ENCODE measurements around the gene ATP8A1.
"Not testable (repeated sequence)": the region's sequence is repeated elsewhere in the genome, so short reads cannot be mapped to it uniquely, and the experiment has no call there.

ATP8A1 gene

DNA sequence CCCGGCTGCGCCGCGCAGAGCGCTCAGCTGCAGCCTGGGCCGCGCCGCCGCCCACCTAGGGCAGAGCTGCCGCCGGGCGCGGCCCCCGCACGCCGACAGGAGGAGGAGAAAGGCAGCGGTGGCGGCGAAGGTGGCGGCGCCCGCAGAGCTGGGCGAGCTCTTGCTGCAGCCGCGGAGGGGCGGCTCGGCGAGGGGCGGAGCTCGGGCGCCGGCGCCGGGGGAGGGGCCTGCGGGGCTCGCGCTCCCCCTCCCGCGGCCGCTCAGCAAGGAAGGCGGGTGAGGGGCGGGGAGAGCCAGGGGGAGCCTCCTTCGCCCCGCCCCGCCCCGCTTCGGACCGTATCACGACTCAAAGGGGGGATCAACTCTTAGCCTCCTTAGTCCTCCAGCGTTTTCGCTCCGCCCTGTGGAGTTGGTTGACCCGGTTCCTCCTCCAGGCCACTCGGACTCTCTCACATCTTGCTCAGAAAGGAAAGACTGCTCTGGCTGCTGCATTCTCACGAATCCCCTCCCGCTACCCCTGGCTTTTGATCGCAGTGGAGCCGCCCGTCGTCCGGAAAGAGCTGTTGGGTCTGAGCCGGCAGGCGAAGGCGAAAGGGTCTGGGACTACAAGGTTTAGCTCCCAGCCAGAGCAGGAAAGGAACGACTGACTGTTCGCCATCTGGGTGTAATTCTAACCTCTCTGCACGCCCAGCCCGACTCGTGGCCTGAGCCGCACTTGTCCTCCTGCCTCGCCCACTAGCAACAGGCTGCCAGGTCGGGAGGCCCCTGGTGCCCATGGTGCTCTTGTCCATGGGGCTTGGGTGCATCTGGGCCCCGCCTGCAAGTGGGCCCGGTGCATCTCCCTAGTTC lies at the start of gene ATP8A1:
Gene ATP8A1, minus strand, starts transcription at position 162 of the 849 bp plus-strand sequence. CDS start 232 bp downstream, outside the sequence.
- peak; percentile 77 to 83 for DNase-seq (ENCODE audit: low read depth in 2 of 2, low spot score in 1 of 2)

GRCh38 chr4:42706086-42706485 lies 49.2 kb upstream of the ATP8A1 start:
- no peak for DNase-seq (ENCODE audit: low read depth in 2 of 2, low spot score in 1 of 2)

DNA sequence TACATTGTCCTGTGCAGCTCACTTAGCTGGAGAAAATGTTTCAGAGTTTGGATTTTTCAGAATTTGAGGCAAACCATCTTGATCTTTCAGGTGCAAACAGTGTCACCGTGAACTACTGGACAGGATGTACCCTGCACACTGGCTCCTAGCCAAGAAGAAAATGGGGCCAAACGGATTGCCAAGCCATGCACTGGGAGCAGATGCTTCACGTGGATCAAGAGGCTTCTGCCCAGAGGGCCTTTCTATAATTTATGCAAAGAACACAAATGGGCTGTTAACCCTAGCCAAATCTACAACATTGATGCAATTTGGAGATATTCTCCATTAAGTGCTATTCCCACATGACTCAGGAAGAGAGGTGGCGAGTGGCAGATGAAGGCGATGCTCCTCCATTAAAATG lies 46.9 kb upstream of the ATP8A1 start:
- DNase-seq (ENCODE audit: low read depth in 2 of 2, low spot score in 1 of 2), result no peak

- DNase-seq (ENCODE audit: low read depth in 2 of 2, low spot score in 1 of 2), result no peak
These were observed 46.0 kb upstream of the ATP8A1 start for GRCh38 chr4:42702895-42703294.

GRCh38 chr4:42701780-42702179 lies 44.9 kb upstream of the ATP8A1 start:
- DNase-seq (ENCODE audit: low read depth in 2 of 2, low spot score in 1 of 2), result not testable (repeated sequence)

GRCh38 chr4:42690537-42690936 lies 33.6 kb upstream of the ATP8A1 start:
- DNase-seq (ENCODE audit: low read depth in 2 of 2, low spot score in 1 of 2), result no peak

DNA sequence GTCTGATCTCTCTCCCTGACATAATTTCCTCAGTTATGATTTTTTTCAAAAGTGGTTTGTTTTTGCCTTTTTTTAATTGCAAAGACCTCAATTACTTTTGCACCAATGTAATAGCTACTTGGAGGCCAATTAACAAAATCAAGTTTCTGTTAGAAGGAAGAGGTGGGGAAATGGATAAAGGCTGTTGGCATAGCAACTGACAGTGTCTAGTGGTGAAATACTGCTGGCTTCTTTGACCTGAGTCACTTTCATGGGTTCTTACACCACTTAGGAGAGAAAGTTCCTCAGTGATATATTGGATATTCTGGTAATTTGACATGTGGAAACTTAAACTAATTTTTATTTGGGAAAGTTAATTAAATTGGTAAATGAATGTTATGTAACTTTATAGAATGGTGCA lies 26.5 kb upstream of the ATP8A1 start:
- no peak for DNase-seq (ENCODE audit: low read depth in 2 of 2, low spot score in 1 of 2)

DNA sequence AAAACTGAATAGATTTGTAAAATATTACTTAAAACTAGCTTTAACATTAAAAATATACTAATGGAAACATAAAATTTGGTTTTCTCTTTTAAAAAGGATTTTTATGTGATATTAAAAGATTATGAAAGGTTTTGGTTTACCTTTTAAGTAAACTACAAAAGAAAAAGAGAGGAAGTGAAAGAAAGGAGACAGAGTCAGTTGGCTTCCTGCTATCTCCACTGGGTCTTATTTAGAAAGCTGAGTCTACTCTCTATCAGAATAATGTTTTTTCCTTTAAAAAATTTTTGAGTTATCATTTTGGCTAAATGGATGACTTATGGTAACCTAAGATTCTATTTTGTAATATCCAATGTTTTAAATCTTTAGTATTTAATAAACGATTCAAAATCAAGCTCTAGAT lies 21.6 kb upstream of the ATP8A1 start:
- DNase-seq (ENCODE audit: low read depth in 2 of 2, low spot score in 1 of 2), result no peak

DNA sequence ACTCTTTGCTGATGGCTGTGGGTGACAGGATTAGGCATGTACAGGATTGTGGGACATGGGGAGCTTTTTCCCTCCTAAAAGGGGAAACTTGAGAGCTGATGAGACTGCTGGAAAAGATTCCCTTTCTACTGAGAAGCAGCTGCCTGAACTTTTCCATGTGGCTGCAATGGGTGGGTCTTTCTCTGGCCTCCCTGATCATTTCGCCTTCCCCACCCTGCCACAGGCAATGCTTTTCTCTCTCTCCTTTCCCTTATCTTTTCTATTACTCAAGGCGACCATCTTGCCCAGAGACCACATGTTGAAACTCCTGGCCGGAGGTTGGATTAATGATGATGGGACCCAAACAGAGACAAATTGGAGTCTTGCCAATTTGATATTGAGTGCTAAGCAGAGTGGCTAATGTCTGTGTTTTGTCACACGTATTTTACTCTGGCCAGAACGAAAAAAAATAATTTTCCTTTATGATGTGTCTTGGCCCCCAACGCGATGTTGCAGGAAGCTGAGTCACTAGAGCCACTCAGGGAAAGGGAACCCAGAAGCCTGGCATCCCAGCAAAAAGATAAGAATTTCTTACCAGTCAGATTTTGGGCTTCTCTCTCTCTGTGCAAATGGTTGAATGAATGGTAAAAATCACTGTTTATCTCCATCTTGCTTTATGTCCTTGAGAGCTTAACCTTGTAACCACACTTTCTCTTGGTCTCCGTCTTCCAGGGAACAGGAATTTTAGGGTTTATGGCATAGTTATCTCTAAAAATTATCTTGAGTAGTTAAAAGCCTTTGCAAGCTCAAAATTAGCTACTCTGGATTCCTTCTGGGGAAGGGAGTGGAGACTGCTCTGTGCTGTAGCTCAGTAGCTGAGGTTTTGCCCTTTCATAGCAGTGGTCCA lies 19.4 kb upstream of the ATP8A1 start:
- DNase-seq (ENCODE audit: low read depth in 2 of 2, low spot score in 1 of 2), result no peak

GRCh38 chr4:42673082-42673425 lies 16.1 kb upstream of the ATP8A1 start:
- DNase-seq (ENCODE audit: low read depth in 2 of 2, low spot score in 1 of 2), result no peak

- no peak for DNase-seq (ENCODE audit: low read depth in 2 of 2, low spot score in 1 of 2)
These were observed 15.6 kb upstream of the ATP8A1 start for GRCh38 chr4:42672359-42673081.

GRCh38 chr4:42671431-42672194 lies 14.7 kb upstream of the ATP8A1 start:
- no peak for DNase-seq (ENCODE audit: low read depth in 2 of 2, low spot score in 1 of 2)

- no peak for DNase-seq (ENCODE audit: low read depth in 2 of 2, low spot score in 1 of 2)
These were observed 1.4 kb upstream of the ATP8A1 start for GRCh38 chr4:42658261-42658660.

DNA sequence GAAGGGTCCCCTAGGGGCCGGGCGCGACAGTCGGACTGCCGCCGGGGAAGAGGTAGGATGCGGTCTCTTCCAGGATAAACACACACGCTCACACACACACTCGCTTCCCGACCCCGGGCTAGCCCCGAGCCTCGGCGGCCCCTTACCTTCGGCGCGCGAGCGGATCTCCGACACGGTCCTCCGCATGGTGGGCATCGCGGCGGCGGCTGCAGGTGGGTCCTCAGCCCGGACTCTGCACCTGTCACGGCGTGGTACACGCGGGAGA lies 294 bp downstream of the ATP8A1 start:
- DNase-seq (ENCODE audit: low read depth in 2 of 2, low spot score in 1 of 2), result no peak

DNA sequence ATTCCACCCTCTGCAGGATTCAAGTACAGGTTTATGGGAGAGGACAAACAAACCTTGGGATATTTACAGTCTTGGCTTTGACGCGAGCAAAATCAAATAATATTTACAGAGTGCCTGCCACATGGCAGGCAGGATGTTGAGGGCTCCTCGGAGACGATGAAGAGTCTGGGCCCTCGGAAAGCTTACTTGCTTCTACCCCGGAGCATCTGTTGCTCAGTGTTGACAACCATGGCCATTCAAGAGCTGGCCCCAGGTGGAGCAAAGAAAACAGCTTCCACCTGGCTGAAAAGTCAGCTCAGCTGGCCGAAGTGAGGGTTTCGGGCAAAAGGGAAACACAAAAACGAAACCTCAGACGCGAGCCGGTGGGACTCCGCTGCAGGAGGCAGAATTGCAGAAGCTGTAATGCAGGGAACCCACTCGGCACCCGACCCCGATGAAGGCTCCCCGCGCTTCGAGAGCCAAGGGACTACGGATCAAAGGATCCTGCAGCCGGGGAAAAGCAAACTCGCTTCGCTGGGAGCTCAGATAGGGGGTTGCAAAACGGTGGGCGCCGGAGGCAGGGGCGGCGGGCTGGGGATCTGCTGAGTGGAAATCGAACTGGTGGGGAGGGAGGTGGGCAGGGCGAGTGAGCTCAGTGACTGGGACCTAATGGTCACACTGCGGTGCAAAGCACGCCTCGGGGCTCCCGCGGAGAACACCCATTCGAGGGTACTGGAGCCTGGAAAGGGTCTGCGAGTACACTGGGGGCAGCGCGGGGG lies 805 bp downstream of the ATP8A1 start:
- DNase-seq (ENCODE audit: low read depth in 2 of 2, low spot score in 1 of 2), result no peak

DNA sequence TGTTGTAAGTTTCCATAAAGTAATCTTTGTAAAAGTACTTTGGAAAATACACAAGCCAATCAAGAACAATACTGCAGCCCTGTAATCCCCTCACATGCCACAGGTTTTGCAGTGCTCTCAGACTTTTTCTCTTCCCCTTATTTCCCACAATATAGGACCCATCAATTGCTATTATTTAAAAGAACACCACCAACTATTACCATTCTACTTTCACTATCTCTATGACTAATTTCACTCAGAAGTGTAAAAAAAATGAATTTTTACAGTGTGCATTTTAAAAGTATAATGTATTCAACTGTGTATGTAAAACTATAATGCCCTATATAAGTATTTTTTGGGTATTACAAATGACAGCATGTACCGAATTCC lies 1.7 kb downstream of the ATP8A1 start:
- DNase-seq (ENCODE audit: low read depth in 2 of 2, low spot score in 1 of 2), result no peak

DNA sequence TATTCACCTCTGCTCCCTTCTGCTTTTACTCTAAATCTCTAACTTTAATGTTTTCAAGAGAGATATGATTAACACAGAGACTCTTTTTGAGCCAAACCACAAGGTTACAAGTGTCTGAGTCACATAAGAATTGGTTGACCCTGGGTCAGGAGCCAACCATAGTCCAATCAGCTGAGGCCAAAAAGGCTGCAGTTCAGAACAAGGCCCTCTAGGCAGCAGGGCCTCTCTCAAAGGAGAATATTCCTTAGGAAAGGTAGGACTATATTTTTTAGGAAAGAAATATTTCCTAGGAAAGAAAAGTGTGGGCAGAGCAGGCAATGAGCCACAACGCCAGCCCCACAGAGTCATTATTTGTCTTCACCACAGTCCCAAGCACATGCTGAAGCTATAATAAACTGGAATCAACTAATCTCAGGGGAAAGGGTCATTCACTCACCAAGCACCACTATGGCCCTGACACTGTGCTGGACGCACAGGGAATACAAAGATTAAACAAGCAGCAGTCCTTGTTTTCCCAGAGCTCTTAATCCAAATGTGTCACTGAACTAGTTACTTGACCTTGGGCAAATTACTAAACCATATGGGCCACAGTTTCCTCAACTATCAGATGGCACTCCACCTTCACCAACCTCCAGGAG lies 2.2 kb downstream of the ATP8A1 start:
- DNase-seq (ENCODE audit: low read depth in 2 of 2, low spot score in 1 of 2), result no peak

GRCh38 chr4:42653626-42654560 lies 3.0 kb downstream of the ATP8A1 start:
- DNase-seq (ENCODE audit: low read depth in 2 of 2, low spot score in 1 of 2), result no peak
